GM12872 (cell line): ENCODE results near the gene SUMO1.

ENCODE experiments used
- CTCF ChIP-seq: IDR thresholded peaks from 3 replicates; pipeline ENCODE4 v1.5.1; 2011; ENCODE audit warnings: low read depth, mild to moderate bottlenecking, low read length, moderate library complexity; ENCODE audit not compliant: insufficient read depth

The SUMO1 gene

GRCh38 chr2:202265467-202266277, 27.3 kb upstream of the SUMO1 start, which contains the start of gene NOP58:
Gene NOP58, plus strand, starts transcription at chr2:202265763. Its CDS starts 179 bp downstream, at chr2:202265942.
- TF ChIP-seq CTCF, result no peak

GRCh38 chr2:202261531-202261930, 23.1 kb upstream of the SUMO1 start:
- no peak for TF ChIP-seq CTCF

DNA sequence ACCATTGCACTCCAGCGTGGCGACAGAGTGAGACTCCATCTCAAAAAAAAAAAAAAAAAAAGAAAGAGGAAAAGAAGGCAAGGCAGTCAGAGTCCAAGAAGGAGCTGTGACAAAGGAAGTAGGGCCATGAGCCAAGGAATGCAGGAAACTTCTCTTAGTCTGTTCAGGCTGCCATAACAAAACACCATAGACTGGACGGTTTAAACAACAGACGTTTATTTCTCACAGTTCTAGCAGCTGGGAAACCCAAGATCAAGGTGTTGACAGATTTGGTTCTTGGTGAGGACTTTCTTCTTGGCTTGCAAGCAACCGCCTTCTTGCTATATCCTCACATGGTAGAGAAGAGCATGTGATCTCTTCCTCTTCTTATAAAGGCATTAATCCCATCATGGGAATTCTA, 13.1 kb upstream of the SUMO1 start:
- no peak for TF ChIP-seq CTCF

DNA sequence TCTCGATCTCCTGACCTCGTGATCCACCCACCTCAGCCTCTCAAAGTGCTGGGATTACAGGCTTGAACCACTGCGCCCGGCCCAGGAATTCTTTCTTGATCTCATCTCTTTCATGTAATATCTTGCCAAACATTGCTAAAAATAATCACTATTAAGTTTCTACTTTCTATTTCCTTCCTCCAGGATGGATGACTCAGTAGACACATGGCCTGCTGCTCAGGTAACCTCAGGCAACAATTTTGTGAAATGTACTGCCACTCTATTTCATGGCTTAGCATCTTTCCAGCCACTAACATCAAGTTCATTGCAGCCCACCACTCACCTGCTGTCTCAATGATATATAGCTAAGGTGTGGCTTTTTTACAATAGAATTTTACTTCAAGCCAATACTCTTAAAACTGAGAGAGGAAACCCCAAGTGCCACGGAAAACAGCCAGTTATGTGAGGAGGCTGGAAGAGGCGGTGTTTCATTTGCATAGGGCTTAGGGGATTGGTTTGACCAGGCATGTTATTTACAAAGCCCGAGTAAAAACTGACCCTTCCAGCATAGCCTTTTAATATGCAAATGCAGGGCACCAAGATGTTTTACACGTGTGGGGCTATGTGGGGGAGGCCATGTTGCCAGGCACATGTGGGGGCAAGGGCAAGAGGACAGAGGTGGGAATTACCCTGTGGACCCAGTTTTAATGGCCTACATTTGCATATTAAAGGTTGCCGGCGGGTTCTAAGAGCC, 11.3 kb upstream of the SUMO1 start:
- TF ChIP-seq CTCF, result no peak

GRCh38 chr2:202237787-202238233, 587 bp downstream of the SUMO1 start:
- TF ChIP-seq CTCF, result 0 out of 3 replicates have a peak, but pooled peaks have one; percentile 9

DNA sequence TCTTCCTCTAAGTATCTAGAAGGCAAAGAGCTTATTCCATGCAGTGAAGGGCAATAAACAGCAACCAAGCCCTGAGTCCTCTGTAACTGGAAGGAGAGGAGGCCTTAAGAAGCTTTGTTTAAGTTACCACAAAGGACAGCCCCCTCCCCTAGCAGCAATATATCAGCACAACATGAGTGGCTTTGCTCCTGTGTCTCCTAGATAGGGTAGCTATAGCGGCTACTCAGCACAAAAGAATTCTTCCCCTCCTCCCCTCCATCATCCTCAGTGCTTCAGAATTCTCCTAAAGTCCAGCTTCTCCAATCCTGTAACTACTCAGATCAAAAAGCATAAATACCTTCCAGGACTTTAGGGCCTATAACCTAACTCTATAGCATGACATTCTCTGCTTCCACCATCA, 16.5 kb downstream of the SUMO1 start:
- TF ChIP-seq CTCF, result no peak

GRCh38 chr2:202215179-202215578, 23.2 kb downstream of the SUMO1 start:
- TF ChIP-seq CTCF, result no peak
